Measurements from ENCODE around the gene FNDC5.
A peak's percentile ranks its signal among the peaks of the same experiment; 100 is the strongest.

FNDC5 gene

GRCh38 chr1:32864375-32865019 lies 6.2 kb downstream of the FNDC5 start:
- no peak for DNase-seq (ENCODE audit: low read depth)

- no peak for DNase-seq (ENCODE audit: low read depth)
These were observed 6.8 kb downstream of the FNDC5 start for GRCh38 chr1:32863881-32864245.

- DNase-seq (ENCODE audit: low read depth) = no peak
These were observed 7.4 kb downstream of the FNDC5 start for GRCh38 chr1:32863218-32863880.

GRCh38 chr1:32861904-32862695 lies 8.6 kb downstream of the FNDC5 start:
- DNase-seq (ENCODE audit: low read depth) = no peak

GRCh38 chr1:32860566-32860965 lies 10.1 kb downstream of the FNDC5 start:
- DNase-seq (ENCODE audit: low read depth) = no peak

GRCh38 chr1:32859915-32860314 lies 10.8 kb downstream of the FNDC5 start:
- DNase-seq (ENCODE audit: low read depth) = no peak

- no peak for DNase-seq (ENCODE audit: low read depth)
These were observed 11.9 kb downstream of the FNDC5 start for GRCh38 chr1:32858791-32859190.

GRCh38 chr1:32858136-32858535 lies 12.6 kb downstream of the FNDC5 start:
- no peak for DNase-seq (ENCODE audit: low read depth)

GRCh38 chr1:32855861-32856617 lies 14.7 kb downstream of the FNDC5 start:
- no peak for DNase-seq (ENCODE audit: low read depth)

- DNase-seq (ENCODE audit: low read depth) = no peak
These were observed 22.2 kb downstream of the FNDC5 start for GRCh38 chr1:32848354-32849063.

- DNase-seq (ENCODE audit: low read depth) = no peak
These were observed 38.8 kb downstream of the FNDC5 start for GRCh38 chr1:32831878-32832277.

- DNase-seq (ENCODE audit: low read depth) = no peak
These were observed 40.4 kb downstream of the FNDC5 start for GRCh38 chr1:32830092-32830852.

- DNase-seq (ENCODE audit: low read depth) = no peak
These were observed 42.4 kb downstream of the FNDC5 start for GRCh38 chr1:32828341-32828740.

- no peak for DNase-seq (ENCODE audit: low read depth)
These were observed 45.5 kb downstream of the FNDC5 start for GRCh38 chr1:32825181-32825580.

- DNase-seq (ENCODE audit: low read depth) = no peak
These were observed 51.7 kb downstream of the FNDC5 start for GRCh38 chr1:32818804-32819541.

GRCh38 chr1:32817815-32818786 lies 52.6 kb downstream of the FNDC5 start:
- DNase-seq (ENCODE audit: low read depth) = no peak

- peak; percentile 99 for DNase-seq (ENCODE audit: low read depth)
These were observed 53.4 kb downstream of the FNDC5 start, which contains the start of the genes S100PBP and YARS1 for GRCh38 chr1:32817159-32817814. Gene S100PBP (plus strand): TSS chr1:32817653. CDS start chr1:32826100, 8,447 bp downstream. Gene YARS1 (minus strand): TSS chr1:32817358. CDS start chr1:32817244, 114 bp downstream.

- DNase-seq (ENCODE audit: low read depth) = no peak
These were observed 54.0 kb downstream of the FNDC5 start for GRCh38 chr1:32816676-32817158.
